ENCODE measurements around the gene CPXM1.

The CPXM1 gene

DNA sequence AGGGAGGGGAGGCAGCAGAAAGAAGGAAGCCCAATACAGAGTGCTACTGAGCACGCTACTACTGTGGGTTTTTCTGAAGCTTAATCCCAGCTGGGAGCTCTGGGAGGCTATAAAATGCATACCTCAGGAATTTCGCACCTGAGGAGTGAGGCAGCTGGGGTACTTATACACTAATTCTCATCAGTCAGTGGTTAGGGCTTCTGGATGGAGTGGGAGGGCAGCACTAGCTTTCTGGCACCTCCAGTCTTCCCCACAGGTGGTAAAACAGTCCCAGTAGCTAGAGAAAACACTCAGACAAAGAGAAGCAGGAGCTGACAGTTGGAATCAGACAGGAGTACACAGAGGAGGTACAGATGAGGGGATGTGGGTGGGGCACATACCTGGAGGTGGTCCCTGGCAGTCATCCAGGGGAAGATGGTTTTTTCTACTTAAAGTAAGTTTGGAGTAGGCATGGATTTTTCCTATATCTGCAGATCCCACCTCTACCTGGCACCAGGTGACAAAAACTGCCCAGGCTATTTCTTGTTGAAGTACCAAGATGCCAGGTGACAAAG is 37.8 kb downstream of the CPXM1 start:
- ATAC-seq = no peak

DNA sequence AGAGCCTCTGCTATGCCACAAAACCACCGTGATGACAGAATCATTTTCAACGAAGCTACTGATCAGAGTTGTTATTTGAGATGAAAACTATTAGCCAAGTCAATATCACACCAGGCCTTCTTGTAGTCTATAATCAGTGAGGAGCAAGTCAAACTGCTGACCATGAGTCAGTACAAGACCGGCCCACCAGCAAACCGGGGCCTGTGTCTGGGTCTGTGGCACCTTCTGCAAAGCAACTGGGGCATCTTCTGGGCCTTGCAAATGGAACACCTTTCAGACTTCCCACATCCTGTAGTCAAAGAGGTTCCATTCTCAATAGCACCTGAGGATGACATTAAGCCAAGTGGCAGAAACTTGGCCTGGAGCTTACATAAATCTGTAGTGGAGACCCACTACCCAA is 38.5 kb downstream of the CPXM1 start:
- ATAC-seq = no peak

DNA sequence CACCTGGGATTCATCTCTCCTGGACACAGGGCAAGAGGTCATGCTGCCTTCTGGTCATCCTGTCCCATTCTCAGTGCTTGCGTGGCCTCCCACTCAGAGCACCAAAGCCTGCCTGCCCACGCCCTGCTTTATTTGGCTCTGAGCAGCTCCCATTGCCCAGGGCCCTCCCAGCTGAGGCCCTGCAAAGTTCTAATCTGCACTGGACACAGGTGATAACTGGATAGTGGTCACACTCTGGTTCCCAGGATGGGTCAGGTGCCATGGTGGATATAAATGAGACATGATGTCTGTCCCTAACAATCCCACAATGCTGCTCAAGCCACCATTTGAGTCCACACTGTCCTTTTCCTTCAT is 39.5 kb downstream of the CPXM1 start:
- no peak for ATAC-seq

DNA sequence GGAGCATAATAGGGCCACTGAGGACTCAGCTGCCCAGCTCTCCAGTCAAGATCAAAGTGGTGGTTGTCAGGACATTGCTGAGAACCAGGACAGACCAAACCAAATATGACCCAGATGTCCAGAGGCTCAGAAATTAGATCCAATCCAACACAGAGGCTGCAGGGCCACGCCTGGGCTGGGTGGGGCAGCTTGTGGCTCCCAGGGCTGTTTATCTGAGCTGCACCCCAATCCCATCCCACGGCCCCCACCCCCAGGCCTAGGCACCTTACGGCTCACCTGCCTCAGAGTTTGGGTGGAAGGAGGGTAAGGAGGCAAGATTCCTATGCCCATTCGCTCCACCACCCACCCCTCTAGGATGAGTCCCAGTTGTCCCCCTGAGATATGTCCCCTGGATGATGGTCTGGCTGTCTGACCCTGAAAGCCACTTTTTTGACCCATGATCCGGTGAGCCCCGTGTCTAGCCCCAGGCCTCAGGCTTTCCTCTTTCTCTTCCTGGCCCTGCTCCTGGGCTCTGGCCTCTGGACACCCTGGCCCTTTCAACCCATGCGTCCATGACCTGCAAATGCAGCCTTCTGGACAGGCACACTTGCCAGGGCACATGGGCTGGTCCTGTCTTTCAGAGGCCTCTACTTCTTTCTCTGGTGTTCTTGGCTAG is 40.0 kb downstream of the CPXM1 start:
- no peak for ATAC-seq

DNA sequence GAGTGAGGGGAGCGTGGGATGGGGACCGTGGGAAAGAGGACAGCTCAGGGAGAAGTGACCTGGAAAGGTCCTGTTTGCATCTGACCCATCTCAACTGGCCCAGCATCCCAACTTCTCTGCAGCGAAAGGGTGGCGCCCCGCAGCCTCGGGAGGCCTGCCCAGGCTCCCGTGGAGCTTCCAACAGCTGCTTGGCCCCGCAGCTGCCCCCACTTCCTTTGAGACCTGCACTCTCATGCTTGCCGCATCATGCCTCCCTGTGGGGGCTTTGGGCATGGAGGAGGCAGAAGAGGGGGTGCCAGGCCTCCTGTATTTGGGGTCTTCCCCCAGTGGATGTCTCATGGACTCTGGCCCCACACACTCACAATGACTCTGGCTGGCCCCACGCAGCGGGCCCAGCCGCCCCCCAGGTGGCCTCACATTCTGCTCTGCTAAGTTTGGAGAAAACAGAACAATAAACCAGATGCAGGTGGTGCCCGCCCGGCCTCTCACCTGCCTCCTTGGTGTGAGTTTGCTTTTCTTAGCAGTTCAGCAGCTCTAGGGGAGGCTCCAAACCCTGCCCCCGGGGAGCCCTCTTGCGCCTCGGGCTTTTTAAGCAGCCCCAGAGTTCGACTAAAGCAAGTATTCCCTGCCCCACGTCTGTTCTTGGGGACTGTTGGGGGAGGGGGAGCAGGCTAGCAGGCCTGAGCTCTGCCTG is 40.7 kb downstream of the CPXM1 start:
- ATAC-seq = no peak

DNA sequence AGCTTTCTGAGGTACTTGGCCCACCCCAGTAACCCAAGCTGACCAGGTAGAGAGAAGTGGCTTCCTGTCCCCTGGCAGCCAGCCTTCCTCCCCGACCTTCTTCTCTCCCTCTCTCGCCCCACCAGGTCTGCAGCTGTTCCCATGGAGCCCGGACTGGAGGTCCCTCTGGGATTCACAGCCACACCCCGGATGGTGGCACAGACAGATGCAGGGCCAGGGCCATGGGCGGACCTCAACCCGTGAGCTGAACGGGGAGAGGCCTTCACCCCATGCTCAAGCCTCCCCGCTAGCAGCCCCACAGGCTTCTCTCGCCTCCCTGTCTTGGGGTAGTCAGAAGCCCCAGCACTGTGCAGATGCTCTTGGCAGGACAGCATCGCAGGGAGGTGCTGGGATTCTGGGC is 41.3 kb downstream of the CPXM1 start:
- ATAC-seq = no peak

DNA sequence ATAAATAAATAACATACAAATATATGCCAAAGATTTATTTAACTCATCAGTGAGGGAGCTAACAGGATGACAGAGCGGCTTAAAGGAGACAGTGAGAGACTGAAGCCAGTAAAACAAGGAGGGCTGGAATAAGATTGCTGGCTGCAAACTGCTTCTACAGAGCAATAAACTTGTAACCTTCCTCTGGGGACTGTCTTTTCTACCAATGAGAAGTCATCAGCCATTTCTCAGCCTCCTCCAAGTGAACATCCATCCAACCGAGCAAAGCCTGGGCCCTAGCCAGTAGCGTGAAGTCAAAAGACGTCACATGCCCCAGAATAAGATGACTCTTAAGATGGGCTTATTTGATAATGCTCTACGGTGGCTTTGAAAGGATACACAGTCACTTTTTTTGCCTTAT is 42.5 kb downstream of the CPXM1 start:
- ATAC-seq = no peak

DNA sequence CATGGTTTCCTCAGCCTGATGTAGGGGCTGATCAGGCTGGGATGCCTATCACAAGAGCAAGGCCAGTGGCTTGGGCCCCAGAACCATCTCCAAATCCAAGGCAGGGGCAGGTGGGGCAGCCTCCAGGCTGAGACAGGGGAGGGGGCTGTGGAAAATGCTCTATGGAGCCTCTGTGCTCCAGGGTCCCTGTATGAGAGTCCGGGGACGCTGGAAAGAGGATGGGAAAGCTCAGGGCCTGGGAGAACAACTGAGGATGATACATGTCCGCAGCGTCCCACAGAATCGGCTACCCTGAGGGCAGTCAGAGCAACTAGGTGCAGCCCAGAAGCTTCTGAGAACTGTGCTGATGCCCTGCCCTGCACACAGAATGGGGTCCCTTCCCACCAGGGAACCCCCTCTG is 43.4 kb downstream of the CPXM1 start:
- ATAC-seq = no peak

DNA sequence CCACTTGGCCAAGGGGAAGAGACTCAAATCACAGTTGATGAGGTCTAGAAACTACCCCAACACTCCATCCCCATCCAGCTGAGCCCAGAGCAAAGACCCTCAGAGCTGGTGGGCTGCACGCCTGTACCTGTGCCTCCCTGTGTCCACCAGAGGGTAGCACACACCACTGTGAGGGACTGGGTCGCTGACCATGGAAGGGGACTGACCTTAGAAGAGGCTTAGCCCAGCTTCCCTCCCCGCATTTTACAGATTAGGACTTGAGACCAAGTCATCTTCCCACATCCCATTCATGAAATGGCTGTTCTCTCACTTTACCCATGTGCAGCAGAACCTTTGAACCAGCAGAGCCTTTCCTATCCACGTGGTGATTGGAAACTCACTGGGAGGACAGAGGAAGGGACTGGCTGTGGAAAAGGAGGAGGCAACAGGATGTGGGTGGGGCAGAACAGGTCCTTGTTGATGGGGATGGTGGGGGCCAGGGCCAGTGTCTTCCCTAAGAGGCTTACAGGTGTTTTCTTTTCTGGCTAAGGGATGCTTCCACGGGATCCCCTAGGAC is 44.3 kb downstream of the CPXM1 start:
- ATAC-seq = no peak

DNA sequence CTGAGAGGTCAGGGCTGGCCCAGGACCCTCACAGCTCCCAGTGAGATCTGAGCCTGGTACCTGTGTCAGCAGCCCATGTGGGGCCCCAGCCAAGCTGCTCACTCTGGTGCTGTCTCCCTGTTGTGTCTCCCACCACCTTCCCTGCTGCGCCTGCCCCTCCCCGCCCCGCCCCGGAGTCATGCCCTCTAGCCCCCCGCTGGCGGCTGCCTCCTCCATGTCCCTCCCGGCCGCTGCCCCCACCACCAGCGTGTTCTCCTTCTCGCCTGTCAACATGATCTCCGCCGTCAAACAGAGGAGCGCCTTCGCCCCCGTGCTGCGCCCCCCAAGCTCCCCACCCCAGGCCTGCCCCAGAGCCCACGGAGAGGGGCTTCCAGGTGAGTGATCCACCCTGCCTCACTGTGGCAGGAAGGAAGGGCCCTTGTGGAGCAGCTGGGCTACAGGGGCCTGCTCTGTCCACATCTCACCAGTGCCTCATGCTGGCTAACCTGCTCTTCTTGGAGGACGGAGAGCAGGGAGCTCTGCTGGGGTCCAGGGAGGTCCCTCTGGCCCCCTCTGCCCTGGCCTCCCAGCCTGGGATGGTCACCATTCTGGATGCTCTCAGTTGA is 44.9 kb downstream of the CPXM1 start:
- ATAC-seq = no peak

DNA sequence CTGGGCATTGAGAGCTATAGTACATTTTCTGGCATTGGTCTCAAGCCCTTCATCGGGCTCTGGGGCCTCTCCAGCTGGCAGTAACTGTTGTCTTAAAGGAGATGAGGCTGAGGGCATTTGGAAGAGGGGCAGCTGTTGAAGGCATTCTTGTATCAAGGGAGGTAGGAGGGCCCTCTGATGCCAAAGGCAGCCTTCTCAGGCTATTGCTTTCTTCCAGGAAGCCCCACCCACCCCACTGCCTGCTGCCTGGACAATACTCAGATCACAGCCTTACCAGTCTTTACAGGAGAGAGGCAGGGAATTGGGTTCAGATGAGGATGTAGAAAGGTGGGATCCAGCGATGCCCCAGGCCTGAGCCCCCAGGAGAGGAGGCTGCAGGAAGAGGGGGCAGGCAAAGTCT is 46.0 kb downstream of the CPXM1 start:
- ATAC-seq = no peak

DNA sequence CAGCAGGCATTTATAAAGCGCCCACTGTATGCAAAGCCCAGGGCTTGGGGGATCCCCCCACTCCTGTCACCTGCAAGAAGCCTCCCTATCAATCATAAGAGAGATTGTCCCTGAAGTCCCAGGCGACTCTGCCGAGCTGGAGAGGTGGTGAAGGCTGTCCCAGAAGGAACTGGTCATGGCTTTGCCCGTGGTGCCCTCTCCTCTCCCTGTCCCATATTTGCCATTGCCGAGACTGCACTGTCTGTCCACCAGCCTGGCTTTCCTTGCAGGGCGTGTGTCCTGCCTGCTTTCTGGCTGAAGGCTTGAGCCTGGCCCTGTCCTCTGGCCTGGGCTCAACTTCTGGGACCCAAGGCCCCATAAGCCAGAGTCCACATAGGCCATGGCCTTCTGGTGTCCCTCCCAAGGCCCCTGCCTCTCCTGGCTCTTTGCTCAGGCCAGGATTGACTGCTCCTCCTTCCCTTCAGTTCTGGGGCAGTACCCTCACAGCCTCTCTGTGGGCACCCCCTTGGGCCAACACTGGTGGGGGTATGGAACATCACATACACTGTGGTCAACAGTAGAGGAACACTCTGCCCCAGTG is 46.9 kb downstream of the CPXM1 start:
- ATAC-seq = no peak

DNA sequence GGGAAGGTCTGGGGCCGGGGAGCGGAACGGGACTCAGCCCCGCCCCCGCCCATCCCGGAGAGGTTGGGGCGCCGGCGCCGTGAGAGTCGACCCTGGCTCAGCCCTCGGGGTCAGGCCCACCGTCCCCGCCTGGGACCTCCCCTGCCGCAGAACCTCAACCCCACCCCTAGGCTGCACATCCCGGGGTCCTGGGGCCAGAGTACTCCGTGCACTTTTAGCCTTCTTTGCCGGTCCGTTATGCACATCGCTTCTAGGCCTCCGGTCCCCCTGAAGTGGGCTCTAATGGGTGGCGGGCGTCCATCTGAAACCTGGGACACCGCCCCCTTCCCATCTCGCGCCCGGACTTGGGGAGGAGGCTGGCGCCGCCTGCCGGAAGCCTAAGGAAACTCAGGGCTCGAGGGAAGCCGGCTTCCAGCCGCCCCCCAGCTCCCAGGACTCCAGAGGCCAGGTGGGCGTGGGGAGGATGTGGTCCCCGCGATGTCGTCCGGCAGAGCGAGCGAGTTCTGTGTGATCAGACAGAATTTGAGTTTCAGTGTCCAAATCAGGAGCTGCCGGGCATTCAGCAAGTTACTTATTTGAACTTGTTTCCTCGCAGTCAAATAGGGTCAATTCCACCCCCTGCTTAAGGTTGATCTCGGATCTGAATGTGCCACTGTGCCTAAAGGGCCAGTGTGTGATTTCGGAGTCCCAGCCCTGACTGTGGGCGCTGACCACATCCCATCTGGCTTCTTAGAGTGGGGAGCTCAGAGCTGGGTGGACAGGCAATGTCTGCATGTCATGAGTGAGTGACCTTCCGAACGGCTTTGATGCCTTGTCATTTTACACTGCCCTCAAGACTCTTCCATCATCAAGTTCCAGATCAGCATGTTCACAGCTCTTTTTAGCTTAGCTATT is 47.6 kb downstream of the CPXM1 start:
- peak in 1 of 2 donors; percentile 7 for ATAC-seq

DNA sequence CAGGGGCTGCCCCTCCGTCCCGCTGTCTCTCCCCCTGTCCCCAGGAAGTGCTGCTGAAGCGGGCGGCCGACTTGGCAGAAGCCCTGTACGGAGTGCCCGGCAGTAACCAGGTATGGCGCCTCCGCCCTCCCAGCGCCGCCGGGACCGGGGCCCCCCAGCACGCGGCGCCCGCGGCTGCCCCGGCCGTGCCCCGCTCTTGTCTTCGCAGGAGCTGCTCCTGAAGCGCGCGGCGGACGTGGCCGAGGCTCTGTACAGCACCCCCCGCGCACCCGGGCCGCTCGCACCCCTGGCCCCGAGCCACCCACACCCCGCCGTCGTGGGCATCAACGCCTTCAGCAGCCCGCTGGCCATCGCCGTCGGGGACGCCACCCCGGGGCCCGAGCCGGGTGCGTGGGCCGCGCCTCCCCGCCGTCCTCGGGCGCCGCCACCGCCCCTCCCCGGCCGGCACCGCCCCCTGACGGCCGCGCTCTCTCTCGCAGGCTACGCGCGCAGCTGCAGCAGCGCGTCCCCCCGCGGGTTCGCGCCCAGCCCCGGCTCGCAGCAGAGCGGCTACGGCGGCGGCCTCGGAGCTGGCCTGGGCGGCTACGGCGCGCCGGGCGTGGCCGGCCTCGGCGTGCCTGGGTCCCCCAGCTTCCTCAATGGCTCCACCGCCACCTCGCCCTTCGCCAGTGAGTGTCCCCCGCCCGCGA is 48.4 kb downstream of the CPXM1 start:
- ATAC-seq = peak; percentile 52 to 57

DNA sequence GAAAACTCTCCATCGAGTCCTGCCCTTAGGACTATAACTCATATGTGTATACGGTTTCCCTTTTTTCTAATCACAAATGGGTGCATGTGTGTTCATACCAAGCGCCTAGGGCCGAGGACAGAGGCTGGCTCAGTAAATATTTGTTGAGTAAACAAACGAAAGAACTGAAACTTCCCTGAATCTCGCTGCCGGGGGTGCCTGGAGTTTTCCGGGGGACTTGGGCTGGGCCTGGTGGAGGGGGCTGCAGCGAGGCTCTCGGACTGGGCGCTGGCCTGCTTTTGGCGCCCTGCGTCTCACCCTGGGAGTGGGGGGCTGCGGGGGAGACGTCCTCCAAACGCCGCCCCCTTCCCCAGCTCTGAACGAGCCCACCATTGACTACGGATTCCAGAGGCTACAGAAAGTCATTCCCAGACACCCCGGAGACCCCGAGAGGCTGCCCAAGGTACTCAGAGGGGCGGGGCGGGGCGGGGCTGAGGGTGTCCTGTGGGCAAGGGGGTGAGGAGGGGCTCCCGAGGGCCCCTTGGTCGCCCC is 49.0 kb downstream of the CPXM1 start:
- ATAC-seq = no peak

DNA sequence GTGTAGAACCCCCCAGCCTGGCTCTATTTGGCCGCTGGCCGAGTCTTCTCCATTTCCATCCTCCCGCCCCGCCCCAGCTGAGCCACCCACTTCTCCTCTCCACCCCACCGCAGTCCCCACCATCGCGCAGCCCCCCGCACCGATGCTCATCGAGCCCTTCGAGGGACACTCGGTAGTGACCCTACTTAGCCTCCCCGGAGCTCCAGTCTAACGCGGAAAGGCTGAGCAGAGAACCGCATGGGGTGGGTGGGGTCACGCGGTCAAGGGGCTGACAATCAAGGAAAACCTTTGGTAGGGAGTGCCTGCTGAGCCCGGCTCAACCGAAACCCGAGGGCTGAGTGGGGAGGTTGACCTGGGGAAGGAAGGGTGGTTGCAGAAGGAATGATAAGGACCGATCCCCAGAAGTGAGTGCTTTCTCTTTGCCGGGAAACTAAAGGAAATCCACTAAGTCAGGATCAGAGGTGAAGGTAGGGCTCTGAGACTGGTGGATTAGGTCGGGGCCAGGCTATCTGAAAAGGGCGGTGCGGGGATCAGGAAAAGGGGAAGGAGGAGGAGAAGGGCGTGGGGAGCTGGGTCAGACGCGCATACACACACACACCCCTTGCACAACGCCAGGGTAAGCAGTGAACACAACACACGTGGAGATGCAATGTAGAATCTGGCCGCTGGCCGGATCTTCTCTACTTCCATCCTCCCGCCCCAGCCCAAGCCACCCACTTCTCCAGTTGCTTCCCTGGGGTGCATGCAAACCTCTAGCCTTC is 49.8 kb downstream of the CPXM1 start:
- no peak for ATAC-seq

DNA sequence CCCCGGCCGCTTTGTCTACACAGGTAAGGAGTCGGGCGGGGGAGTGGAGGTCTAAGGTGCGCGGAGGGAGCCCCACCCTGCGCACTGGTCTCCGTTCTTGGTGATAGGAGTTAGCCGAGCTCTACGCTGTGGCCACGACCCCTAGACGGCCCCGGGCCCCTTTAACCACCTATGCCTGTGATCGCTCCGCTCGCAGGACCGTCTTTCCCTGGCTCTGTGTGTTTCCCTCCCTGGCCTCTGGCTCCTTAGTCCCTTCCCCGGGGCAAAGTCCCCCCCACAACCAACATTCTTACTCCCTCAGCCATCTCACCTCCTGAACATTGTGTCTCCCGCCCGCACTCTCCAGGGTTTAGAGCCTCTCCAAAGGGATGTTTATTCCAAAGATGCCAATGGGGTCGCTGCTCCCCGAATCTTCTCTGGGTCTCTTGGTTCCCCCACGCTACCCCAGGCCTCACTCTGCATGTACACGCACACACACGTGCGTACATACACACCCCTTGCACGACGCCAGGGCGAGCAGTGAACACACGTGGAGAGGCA is 50.4 kb downstream of the CPXM1 start:
- no peak for ATAC-seq

DNA sequence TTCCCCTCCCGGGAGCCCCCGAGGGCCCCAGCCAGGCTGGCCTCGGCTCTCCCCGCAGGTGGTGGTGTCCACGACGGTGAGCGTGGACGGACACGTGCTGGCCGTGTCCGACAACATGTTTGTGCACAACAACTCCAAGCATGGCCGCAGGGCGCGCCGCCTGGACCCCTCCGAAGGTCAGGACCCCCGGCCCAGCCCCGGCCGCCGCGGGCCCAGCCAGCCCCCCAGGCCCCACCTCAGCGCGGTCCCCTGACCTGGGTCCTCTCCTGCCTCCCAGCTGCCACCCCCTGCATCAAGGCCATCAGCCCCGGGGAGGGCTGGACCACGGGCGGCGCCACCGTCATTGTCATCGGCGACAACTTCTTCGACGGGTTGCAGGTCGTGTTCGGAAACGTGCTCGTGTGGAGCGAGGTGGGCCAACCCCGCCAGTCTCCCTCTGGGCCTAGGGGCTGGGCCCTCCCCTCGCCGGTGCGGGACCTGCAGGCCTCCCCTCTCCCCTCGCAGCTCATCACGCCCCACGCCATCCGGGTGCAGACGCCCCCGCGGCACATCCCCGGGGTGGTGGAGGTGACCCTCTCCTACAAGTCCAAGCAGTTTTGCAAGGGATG is 51.0 kb downstream of the CPXM1 start:
- no peak for ATAC-seq

DNA sequence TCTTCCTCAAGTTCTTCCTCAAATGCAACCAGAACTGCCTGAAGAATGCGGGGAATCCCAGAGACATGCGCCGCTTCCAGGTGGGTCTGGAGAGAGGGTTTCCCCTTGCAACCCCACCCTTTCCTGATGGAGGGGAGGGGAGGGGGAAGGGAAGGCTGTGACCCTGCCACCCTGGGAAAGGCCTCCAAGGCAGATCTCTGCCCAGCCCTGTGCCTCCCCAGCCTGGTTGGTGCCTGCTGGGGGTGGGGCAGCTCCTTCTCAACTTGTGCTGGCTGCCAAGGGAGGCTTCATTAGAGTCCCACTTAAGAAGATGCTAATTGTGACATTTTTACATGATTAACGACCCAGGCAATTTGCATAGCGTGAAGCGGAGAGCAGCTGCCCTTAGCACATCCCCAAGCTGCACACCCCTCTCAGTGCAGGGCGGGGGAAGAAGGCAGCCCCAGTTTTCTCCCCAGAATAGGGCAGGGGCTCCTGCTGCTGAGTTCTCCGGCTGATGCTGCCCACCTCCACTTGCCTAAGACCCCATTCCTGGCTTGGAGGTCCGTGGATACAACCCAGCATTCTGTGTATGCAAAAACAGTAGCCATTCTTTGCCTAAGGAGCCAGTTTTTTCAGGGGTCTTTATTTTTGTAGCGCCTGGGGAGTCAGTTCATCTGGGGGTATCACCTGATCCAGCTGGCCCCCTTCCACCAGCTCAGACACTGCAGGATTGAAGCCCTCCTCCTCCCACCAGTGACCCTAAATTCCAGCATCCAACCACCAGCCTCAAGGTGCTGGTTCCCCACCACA is 51.7 kb downstream of the CPXM1 start:
- ATAC-seq = no peak

Data from activated CD4-positive, CD25-positive, alpha-beta regulatory T cell treated with anti-CD3 and anti-CD28 coated beads, Interleukin-2, amount 50 U/mL, for 24 hours (primary cell).